GM19467 (cell line): ENCODE measurements around the gene ANKLE1.
"Not testable (repeated sequence)": the region's sequence is repeated elsewhere in the genome, so short reads cannot be mapped to it uniquely, and the experiment has no call there.

ENCODE experiments used
- ATAC-seq: cut with Tn5 transposase; IDR thresholded peaks from one replicate; pipeline ENCODE4 v1.9.1; 2021; ENCODE audit warnings: mild to moderate bottlenecking, moderate library complexity; ENCODE audit not compliant: unreplicated experiment

ANKLE1 gene

GRCh38 chr19:17246681-17247425 lies 34.8 kb upstream of the ANKLE1 start:
- no peak for ATAC-seq

- ATAC-seq = no peak
Measured at GRCh38 chr19:17248011-17248776, 33.5 kb upstream of the ANKLE1 start.

DNA sequence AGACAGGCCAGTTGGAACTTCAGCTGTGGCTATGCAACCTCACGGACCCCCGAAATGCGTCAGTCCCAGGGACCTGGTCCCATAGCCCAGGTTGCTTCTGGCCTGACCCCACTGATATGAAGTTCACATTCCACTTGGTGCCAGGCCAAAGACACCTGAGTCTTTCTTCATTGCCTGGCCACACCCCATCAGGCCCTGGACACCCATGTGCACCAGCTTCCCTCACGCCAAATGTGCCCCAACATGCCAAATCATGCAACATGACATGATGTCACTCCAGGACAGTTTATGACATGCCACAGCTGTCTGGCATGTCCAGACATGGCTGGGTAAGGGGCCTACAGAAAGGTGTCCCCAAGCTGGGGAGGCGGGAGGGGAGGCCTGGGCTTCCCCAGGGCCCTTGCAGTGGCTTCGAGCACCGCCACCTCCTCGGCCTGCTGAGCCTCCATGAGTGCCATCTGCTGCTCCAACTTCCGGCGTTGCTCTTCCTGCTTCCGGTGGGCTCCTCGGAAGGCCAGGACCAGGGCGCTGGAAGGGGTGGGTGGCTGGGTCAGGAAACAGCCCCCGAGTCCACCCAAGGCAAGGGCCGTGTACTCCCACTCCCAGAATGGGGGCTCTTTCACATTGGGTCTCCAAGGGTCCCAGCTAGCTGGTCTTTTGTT lies 31.7 kb upstream of the ANKLE1 start:
- ATAC-seq = no peak

DNA sequence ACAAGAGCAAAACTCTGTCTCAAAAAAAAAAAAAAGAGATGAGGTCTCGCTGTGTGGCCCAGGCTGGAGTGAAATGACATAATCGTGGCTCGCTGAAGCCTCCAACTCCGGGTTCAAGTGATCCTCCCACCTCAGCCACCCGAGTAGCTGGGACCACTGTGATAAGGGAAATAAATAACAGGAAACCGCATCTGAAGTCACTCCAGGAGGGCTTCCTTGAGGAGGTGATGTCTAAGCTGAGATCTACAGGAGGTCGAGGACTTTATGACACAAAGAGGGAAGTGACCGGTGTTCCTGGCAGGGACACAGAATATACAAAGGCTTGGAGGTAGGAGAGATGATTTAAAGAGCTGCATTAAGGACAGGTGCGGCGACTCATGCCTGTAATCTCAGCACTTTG lies 27.1 kb upstream of the ANKLE1 start:
- no peak for ATAC-seq

GRCh38 chr19:17255150-17255621 lies 26.5 kb upstream of the ANKLE1 start:
- ATAC-seq = no peak

DNA sequence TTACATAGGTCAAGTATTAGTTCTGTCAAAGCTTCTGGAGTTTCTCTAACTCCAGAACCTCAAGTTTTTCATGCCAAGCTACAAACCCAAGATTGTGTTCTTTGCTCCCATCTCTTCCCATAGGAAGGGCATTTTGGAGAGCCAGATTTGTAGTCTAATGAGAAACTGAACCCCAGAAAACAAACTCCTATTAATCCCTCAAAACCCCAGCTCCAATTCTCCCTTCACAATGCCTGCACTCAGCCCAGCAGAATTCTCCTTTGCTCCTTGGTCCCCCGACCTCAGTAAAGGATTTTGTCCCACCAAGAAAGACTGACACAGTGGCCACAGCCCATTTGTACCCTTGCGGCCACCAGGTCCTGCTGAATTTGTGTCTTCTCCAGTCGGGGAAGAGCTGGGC lies 25.6 kb upstream of the ANKLE1 start:
- ATAC-seq = no peak

DNA sequence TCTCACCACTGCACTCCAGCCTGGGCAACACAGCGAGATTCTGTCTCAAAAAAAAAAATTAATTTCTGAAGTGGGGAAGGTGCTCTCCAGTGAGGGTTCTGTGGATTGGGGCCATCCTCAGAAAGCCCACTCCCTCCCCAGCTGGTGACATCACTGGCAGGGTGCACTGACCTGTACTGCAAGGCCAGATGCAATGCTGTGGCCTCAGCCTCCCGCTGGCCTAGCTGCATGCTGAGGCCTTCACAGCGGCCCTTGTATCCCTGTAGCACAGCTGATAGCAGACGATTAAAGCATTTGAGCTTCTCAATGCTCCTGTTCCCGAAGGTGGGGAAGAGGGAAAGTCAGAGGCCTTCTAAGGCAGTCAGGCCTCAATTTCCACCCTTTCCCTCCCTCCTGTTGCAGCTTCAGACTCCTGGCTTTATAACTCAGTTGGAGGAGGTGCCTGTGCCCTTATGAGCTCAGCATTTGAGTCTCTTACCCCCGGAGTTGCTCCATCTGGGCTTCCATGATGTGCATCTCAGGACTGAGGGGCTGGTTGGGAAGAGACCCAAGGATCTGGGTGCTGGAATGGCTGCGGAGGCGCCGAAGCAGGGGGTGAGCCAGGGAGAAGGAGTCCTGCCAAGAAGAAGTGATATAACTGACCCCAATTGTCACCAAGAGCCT lies 22.5 kb upstream of the ANKLE1 start:
- ATAC-seq = no peak

DNA sequence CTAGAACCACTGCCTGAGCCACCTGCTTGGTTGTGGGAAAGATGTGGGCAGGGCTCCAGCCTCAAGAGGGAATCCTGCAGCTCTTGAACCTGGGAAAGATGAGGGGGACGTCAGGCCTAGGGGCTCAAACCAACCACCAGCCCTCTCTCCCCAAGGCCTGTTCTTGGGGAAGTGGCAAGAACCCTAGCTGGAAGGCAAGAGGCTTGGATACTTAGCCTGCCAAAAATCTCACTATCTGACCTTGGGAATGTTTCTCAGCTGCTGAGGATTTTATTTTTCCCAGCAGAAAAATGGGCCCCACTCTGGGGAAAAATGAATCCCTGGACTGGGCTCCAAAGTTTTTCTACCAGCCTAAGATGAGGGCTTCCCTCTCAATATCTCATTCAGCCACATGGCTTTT lies 21.8 kb upstream of the ANKLE1 start:
- no peak for ATAC-seq

DNA sequence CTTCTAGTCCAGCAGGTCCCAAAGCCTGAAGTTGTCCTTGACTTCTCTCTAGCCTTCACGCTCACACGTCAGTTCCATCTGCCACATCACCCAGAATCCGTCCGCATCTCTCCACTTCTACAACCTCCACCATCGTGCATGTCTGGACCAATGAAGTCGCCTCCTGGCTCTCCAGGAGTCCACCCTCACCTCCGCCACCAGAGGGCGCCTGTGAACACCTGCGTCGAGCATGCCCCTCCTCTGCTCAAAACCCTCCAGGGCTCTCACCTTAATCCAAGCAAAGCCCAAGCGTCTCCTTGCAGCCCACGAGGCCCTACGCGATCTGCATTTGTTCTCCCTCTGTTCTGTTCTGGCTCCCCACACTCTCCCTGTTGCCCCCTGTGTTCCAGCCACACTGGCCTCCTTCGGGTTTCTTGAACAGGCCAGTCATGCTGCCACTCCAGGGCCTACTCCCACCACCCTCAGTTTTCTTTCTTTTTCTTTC lies 20.8 kb upstream of the ANKLE1 start:
- ATAC-seq = peak; percentile 79

- no peak for ATAC-seq
Measured at GRCh38 chr19:17262557-17262956, 19.1 kb upstream of the ANKLE1 start.

GRCh38 chr19:17263712-17264640 lies 17.7 kb upstream of the ANKLE1 start:
- no peak for ATAC-seq

DNA sequence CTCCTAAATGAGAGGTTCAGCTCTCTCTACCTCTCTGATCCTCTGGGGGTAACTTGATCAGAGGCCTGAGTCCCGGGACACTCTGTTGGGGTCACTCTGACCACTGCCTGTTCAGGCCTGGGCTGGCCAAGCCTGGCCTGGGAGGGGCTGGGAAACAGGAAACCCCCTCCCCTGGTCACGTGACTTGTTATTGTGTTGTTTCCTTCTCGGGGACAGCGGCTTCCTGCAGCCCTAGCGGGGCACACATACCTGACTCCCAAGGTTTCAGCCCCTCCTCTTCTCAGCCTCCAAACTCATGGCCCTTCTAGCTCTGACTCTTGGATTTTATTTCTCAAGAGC lies 17.1 kb upstream of the ANKLE1 start, which contains the start of gene USHBP1:
TSS of gene USHBP1 (minus strand) at position 105 of the 339 bp plus-strand sequence. CDS start 446 bp downstream, outside the sequence.
- ATAC-seq = no peak

DNA sequence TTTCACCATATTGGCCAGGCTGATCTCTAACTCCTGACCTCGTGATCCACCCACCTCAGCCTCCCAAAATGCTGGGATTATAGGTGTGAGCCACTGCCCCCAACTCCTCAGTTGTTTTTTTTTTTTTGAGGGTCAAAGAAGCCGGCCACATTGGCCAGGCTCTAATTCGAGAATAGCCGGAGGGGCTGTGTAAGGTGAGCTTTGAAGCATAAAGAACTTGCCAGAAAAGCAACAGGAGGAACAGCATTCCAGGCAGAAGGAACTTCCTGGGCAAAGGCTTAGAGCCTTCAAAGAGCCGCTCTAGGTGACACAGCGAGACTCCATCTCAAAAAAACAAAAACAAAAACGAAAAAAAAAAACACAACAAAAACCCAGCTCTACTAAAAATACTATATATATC lies 15.7 kb upstream of the ANKLE1 start:
- no peak for ATAC-seq

- no peak for ATAC-seq
Measured at GRCh38 chr19:17266589-17266974, 15.1 kb upstream of the ANKLE1 start.

- ATAC-seq = peak; percentile 86
Measured at GRCh38 chr19:17266975-17267788, 14.5 kb upstream of the ANKLE1 start, which contains the start of gene BABAM1. Gene BABAM1, plus strand, starts transcription at chr19:17267443. Its CDS starts 1,364 bp downstream, at chr19:17268807.

DNA sequence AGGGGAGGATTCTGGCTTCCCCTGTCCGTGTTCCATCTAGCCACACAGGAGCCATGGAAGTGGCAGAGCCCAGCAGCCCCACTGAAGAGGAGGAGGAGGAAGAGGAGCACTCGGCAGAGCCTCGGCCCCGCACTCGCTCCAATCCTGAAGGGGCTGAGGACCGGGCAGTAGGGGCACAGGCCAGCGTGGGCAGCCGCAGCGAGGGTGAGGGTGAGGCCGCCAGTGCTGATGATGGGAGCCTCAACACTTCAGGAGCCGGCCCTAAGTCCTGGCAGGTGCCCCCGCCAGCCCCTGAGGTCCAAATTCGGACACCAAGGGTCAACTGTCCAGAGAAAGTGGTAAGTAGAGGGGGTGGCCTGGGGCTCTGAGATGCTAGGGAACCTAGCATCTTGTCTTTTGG lies 12.9 kb upstream of the ANKLE1 start:
- ATAC-seq = no peak

GRCh38 chr19:17274892-17275291 lies 6.8 kb upstream of the ANKLE1 start:
- not testable (repeated sequence) for ATAC-seq

GRCh38 chr19:17275441-17276175 lies 6.1 kb upstream of the ANKLE1 start:
- no peak for ATAC-seq
